ENCODE results near the gene VAMP1. TPM values are rescaled to one million over a fixed set of nuclear protein-coding genes. Genes with fewer than 3 reads are reported as not detected.

The VAMP1 gene
- total and polyA plus RNA-seq, 10 of the 15 experiments (the other 5 are each of a cell fraction or from before 2014, with no cell fraction given) = 4.8 to 123 (median 27.5) TPM

- H3K9ac ChIP-seq (ENCODE audit: control insufficient read depth, insufficient read depth, low read length) = peak overlapping the region; percentile 71
- DNase-seq (ENCODE audit: low read depth, low spot score) (peak; percentile 97), ATAC-seq (peak; percentile 80), FAIRE-seq (peak; percentile 96)
- peak overlapping the region; percentile 32 for H2AFZ ChIP-seq (ENCODE audit: control insufficient read depth, low read depth, low read length)
- peaks cover 73% of the 10 kb centered on the region for H3K4me1 ChIP-seq (ENCODE audit: control insufficient read depth, insufficient read depth, low read length)
- ChIA-PET CTCF (interaction anchor here (1.0 to 8.1 kb wide), 13 partner anchors 12 to 126 kb away, joined by 3 to 240 read pairs (median 35); partner anchors contain the start of genes CD27, TAPBPL and VAMP1), RAD21 (ENCODE audit: unreplicated experiment) (interaction anchor here (0.8 to 7.6 kb wide), 12 partner anchors 12 to 111 kb away, joined by 3 to 151 read pairs (median 40); partner anchors contain the start of genes CD27, TAPBPL and VAMP1), SMC1A (ENCODE audit: uncharacterized antibody, unreplicated experiment) (interaction anchor here (0.9 to 8.1 kb wide), 14 partner anchors 9 to 197 kb away, joined by 3 to 211 read pairs (median 12); partner anchors contain the start of genes CD27, GAPDH, TAPBPL and VAMP1), POLR2A (interaction anchor here (0.7 to 7.3 kb wide), 12 partner anchors 14 to 108 kb away, joined by 3 to 134 read pairs (median 6); partner anchors contain the start of genes CD27, GAPDH, MRPL51 and TAPBPL)
- BruUV-seq (replicated peaks) = no TSS peak
- H3K4me3 ChIP-seq = peak overlapping the region; percentile 32; the same call in 1 of the 2 replicates
- H3K27ac ChIP-seq (ENCODE audit: control insufficient read depth, insufficient read depth) = peak overlapping the region; percentile 95
- WGBS (ENCODE audit: insufficient coverage, insufficient replicate concordance, low lambda C conversion rate, missing lambda C conversion rate) = 0% methylated on average over 13 of the region's 14 CpGs
- H3K36me3 ChIP-seq (ENCODE audit: control insufficient read depth in 2 of 2, insufficient read depth in 2 of 2, low read length in 1 of 2) = no peaks in the 10 kb centered on the region
- in situ Hi-C loops (cut with MboI) (loop anchor here (5.0 kb wide), 2 partner anchors 35 to 105 kb away; partner anchors contain the start of gene GAPDH), intact Hi-C loops (cut with micrococcal nuclease; ENCODE audit: unreplicated experiment) (loop anchor here (1.0 kb wide), 4 partner anchors 16 to 66 kb away; partner anchors contain the start of gene MRPL51)
- H3K4me2 ChIP-seq (ENCODE audit: control insufficient read depth, insufficient read depth) = peak overlapping the region; percentile 82
- H3K27me3 ChIP-seq (replicated peaks in 1 of 2; ENCODE audit: control insufficient read depth in 2 of 2, insufficient read depth in 2 of 2, low read length in 1 of 2) = no peaks in the 10 kb centered on the region; a peak in 1 of 4 replicates
- H4K20me1 ChIP-seq (ENCODE audit: control insufficient read depth, insufficient read depth) = no peaks in the 10 kb centered on the region
- no peaks in the 10 kb centered on the region for H3K9me3 ChIP-seq (replicated peaks; ENCODE audit: control insufficient read depth, insufficient read depth, low read length)
- H3K79me2 ChIP-seq (ENCODE audit: control insufficient read depth, insufficient read depth, low read length) = peaks cover 3% of the 10 kb centered on the region
- TF ChIP-seq TCF3 (IDR thresholded peaks at IDR 0.05; ENCODE audit: borderline replicate concordance, insufficient read depth, low read depth, low read length) (0 out of 2 replicates have a peak, but pooled peaks have one; percentile 54), MAX (IDR thresholded peaks at IDR 0.05; ENCODE audit: low read depth, low read length) (no peak), BACH1 (IDR thresholded peaks at IDR 0.05; ENCODE audit: borderline replicate concordance) (0 out of 2 replicates have a peak, but pooled peaks have one; percentile 61), MTA3 (IDR thresholded peaks at IDR 0.05; ENCODE audit: borderline replicate concordance, low read length) (peak; percentile 91), SMC3 (IDR thresholded peaks at IDR 0.05; ENCODE audit: borderline replicate concordance, low read length) (no peak), POLR2A (IDR thresholded peaks at IDR 0.05; ENCODE audit: low read depth, low read length) (peak; percentile 55; the same call in 1 of the 2 replicates), ETV6 (conservative IDR thresholded peaks at IDR 0.05 in 1 of 2, IDR thresholded peaks at IDR 0.05 in 1 of 2; ENCODE audit: borderline replicate concordance in 1 of 2, low read depth in 1 of 2) (0 out of 4 replicates have a peak, but pooled peaks of 1 of the 2 experiments have one; percentile 48), E2F4 (IDR thresholded peaks at IDR 0.05; ENCODE audit: low read depth, low read length) (no peak), EGR1 (IDR thresholded peaks at IDR 0.05; ENCODE audit: borderline replicate concordance in 1 of 2, low read depth in 2 of 2, low read length in 2 of 2) (peak in 1 of 2 experiments; percentile 97; a peak in 2 of 3 replicates), TARDBP (IDR thresholded peaks at IDR 0.05; ENCODE audit: borderline replicate concordance) (no peak), GABPA (IDR thresholded peaks at IDR 0.05; ENCODE audit: low read depth) (no peak), SRF (IDR thresholded peaks at IDR 0.05; ENCODE audit: low read depth in 2 of 2, low read length in 2 of 2) (no peak), MEF2B (IDR thresholded peaks at IDR 0.05; ENCODE audit: partially characterized antibody, poor library complexity, severe bottlenecking) (peak; percentile 90), ZSCAN29 (IDR thresholded peaks at IDR 0.05) (no peak), GATAD2B (conservative IDR thresholded peaks at IDR 0.05; ENCODE audit: low read depth) (peak; percentile 85), CHD4 (IDR thresholded peaks at IDR 0.05) (no peak), YBX1 (IDR thresholded peaks at IDR 0.05) (no peak), E2F8 (IDR thresholded peaks at IDR 0.05; ENCODE audit: low read depth, partially characterized antibody) (no peak), IKZF1 (conservative IDR thresholded peaks at IDR 0.05) (peak; percentile 92)
Observed at GRCh38 chr12:6426882-6427671, 43.4 kb downstream of the VAMP1 start.
